ENCODE results near the gene CASTOR1.

DNA sequence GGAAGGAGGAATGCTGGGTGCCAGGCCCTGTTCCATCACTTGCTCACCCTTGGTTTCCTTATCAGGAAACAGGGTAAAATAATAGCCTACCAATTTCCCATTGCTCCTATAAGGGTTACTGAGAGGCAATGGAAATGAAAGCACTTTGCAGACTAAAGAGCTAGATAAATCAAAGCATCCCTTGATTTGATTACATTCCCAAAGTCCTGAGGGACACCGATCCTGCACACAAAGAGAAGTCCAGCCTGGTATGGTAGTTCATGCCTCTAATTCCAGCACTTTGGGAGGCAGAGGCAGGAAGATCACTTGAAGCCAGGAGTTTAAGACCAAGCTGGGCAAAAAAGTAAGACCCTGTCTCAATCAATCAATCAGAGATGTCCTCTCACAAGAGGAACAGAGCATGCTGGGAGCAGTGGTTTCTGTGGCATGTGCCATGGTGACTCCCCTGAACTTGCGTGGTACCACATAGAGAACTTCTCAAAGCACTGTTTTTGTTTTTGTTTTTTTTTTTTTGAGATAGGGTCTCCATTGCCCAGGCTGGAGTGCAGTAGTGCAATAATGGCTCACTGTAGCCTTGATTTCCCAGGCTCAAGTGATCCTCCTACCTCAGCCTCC, 26.8 kb upstream of the CASTOR1 start:
- TF ChIP-seq, protein P1, sequence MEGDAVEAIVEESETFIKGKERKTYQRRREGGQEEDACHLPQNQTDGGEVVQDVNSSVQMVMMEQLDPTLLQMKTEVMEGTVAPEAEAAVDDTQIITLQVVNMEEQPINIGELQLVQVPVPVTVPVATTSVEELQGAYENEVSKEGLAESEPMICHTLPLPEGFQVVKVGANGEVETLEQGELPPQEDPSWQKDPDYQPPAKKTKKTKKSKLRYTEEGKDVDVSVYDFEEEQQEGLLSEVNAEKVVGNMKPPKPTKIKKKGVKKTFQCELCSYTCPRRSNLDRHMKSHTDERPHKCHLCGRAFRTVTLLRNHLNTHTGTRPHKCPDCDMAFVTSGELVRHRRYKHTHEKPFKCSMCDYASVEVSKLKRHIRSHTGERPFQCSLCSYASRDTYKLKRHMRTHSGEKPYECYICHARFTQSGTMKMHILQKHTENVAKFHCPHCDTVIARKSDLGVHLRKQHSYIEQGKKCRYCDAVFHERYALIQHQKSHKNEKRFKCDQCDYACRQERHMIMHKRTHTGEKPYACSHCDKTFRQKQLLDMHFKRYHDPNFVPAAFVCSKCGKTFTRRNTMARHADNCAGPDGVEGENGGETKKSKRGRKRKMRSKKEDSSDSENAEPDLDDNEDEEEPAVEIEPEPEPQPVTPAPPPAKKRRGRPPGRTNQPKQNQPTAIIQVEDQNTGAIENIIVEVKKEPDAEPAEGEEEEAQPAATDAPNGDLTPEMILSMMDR (IDR thresholded peaks at IDR 0.05): no peak
- no peak for TF ChIP-seq POLR2A (IDR thresholded peaks at IDR 0.05)
